H9 (cell line): ENCODE measurements around the gene RACGAP1. TPM values are rescaled to one million over a fixed set of nuclear protein-coding genes. Genes with fewer than 3 reads are reported as not detected.

Source experiments
- DNase-seq: peaks from one replicate; pipeline ENCODE4 v3.0.0-alpha.2; 2017
- H2AFZ ChIP-seq: one replicate; pipeline ENCODE4 v1.6.1; 2013; ENCODE audit warnings: mild to moderate bottlenecking, low read length, control low read depth, moderate library complexity
- H2AK5ac ChIP-seq: 2 replicates; pipeline ENCODE4 v1.6.1; 2013; ENCODE audit warnings: low read length, control low read depth, mixed read lengths; ENCODE audit not compliant: insufficient read length
- H2BK120ac ChIP-seq: one replicate; pipeline ENCODE4 v1.6.1; 2013; ENCODE audit warnings: low read depth, mild to moderate bottlenecking, low read length, control low read depth, inconsistent platforms; ENCODE audit not compliant: poor library complexity, severe bottlenecking
- H2BK12ac ChIP-seq: 2 replicates; pipeline ENCODE4 v1.6.1; 2013; ENCODE audit warnings: low read length, control low read depth, mixed read lengths, low read depth; ENCODE audit not compliant: insufficient read length
- H2BK15ac ChIP-seq: 2 replicates; pipeline ENCODE4 v1.6.1; 2013; ENCODE audit warnings: low read depth, low read length, control low read depth
- H2BK20ac ChIP-seq: one replicate; pipeline ENCODE4 v1.6.1; 2013; ENCODE audit warnings: low read depth, mild to moderate bottlenecking, low read length, control low read depth, inconsistent platforms; ENCODE audit not compliant: poor library complexity, severe bottlenecking
- H2BK5ac ChIP-seq: 2 replicates; pipeline ENCODE4 v1.6.1; 2013; ENCODE audit warnings: low read length, control low read depth, mixed read lengths; ENCODE audit not compliant: insufficient read length
- H3K14ac ChIP-seq: 2 replicates; pipeline ENCODE4 v1.6.1; 2013; ENCODE audit warnings: low read length, control low read depth; ENCODE audit not compliant: insufficient read depth
- H3K18ac ChIP-seq: 2 replicates; pipeline ENCODE4 v1.6.1; 2013; ENCODE audit warnings: low read depth, mild to moderate bottlenecking, mixed read lengths, low read length, control low read depth; ENCODE audit not compliant: insufficient read length
- H3K23ac ChIP-seq: 2 replicates; pipeline ENCODE4 v1.6.1; 2013; ENCODE audit warnings: low read length, control low read depth, mixed read lengths, low read depth; ENCODE audit not compliant: insufficient read length
- H3K23me2 ChIP-seq: 2 replicates; pipeline ENCODE4 v1.6.1; 2013; ENCODE audit warnings: low read depth, mild to moderate bottlenecking, mixed read lengths, low read length, control low read depth; ENCODE audit not compliant: insufficient read length, poor library complexity, severe bottlenecking
- H3K27ac ChIP-seq: 2 replicates; pipeline ENCODE4 v1.5.1; 2013; ENCODE audit warnings: low read length, control low read depth, mixed read lengths, low read depth; ENCODE audit not compliant: insufficient read length
- H3K27me3 ChIP-seq: 2 replicates; pipeline ENCODE4 v1.6.1; 2013; ENCODE audit warnings: low read length, control low read depth, inconsistent platforms; ENCODE audit not compliant: insufficient read depth
- H3K4ac ChIP-seq: 2 replicates; pipeline ENCODE4 v1.6.1; 2013; ENCODE audit warnings: low read depth, mild to moderate bottlenecking, control low read depth, inconsistent platforms, low read length, moderate library complexity
- H3K4me1 ChIP-seq: 2 replicates; pipeline ENCODE4 v1.6.1; 2013; ENCODE audit warnings: low read length, control low read depth, inconsistent platforms; ENCODE audit not compliant: insufficient read depth
- H3K4me2 ChIP-seq: 2 replicates; pipeline ENCODE4 v1.6.1; 2013; ENCODE audit warnings: low read length, control low read depth, mixed read lengths; ENCODE audit not compliant: insufficient read length, insufficient read depth
- H3K56ac ChIP-seq: 2 replicates; pipeline ENCODE4 v1.6.1; 2013; ENCODE audit warnings: low read depth, mild to moderate bottlenecking, mixed read lengths, low read length, control low read depth; ENCODE audit not compliant: insufficient read length
- H3K79me1 ChIP-seq: 2 replicates; pipeline ENCODE4 v1.6.1; 2013; ENCODE audit warnings: low read depth, mild to moderate bottlenecking, moderate library complexity, low read length, control low read depth, inconsistent platforms; ENCODE audit not compliant: insufficient read depth, poor library complexity, severe bottlenecking
- H3K79me2 ChIP-seq: 2 replicates; pipeline ENCODE4 v1.6.1; 2013; ENCODE audit warnings: low read length, control low read depth, inconsistent platforms; ENCODE audit not compliant: insufficient read depth
- H3K9ac ChIP-seq: 2 replicates; pipeline ENCODE4 v1.6.1; 2013; ENCODE audit warnings: low read length, control low read depth, mixed read lengths; ENCODE audit not compliant: insufficient read length; ENCODE audit errors: extremely low read depth
- H3K9me3 ChIP-seq: one replicate; pipeline ENCODE4 v1.6.1; 2013; ENCODE audit warnings: low read depth, low read length, inconsistent platforms; ENCODE audit not compliant: control insufficient read depth
- H3T11ph ChIP-seq: one replicate; pipeline ENCODE4 v1.6.1; 2013; ENCODE audit warnings: mild to moderate bottlenecking, low read length, control low read depth, inconsistent platforms
- H4K20me1 ChIP-seq: one replicate; pipeline ENCODE4 v1.6.1; 2013; ENCODE audit not compliant: control insufficient read depth, insufficient read length, insufficient read depth
- H4K5ac ChIP-seq: 2 replicates; pipeline ENCODE4 v1.6.1; 2013; ENCODE audit warnings: low read depth, mild to moderate bottlenecking, mixed read lengths, low read length, control low read depth; ENCODE audit not compliant: insufficient read length
- H4K8ac ChIP-seq: replicated peaks from 2 replicates; pipeline ENCODE4 v1.6.1; 2013; ENCODE audit warnings: low read length, control low read depth, mixed read lengths, low read depth; ENCODE audit not compliant: insufficient read length
- H4K91ac ChIP-seq: 2 replicates; pipeline ENCODE4 v1.6.1; 2013; ENCODE audit warnings: low read depth, mild to moderate bottlenecking, moderate library complexity, mixed read lengths, low read length, control low read depth; ENCODE audit not compliant: insufficient read length
- H3K27ac Mint-ChIP-seq, 3 experiments: 2 replicates in 2 of 3; 3 replicates in 1 of 3; pipeline ENCODE4 v1.8.0; 2020 to 2021; ENCODE audit warnings: mixed read lengths in 3 of 3, mild to moderate bottlenecking in 1 of 3, moderate library complexity in 1 of 3
- H3K27me3 Mint-ChIP-seq: 2 replicates; pipeline ENCODE4 v1.8.0; 2021; ENCODE audit warnings: low read depth, mild to moderate bottlenecking, moderate library complexity, mixed read lengths
- H3K36me3 Mint-ChIP-seq, 3 experiments: 2 replicates in 2 of 3; 3 replicates in 1 of 3; pipeline ENCODE4 v1.8.0; 2020 to 2021; ENCODE audit warnings: low read depth in 3 of 3, mixed read lengths in 3 of 3; ENCODE audit not compliant: insufficient read depth in 1 of 3
- H3K4me1 Mint-ChIP-seq, 2 experiments: 2 replicates each; pipeline ENCODE4 v1.8.0; 2020; ENCODE audit warnings: mixed read lengths in 2 of 2
- H3K4me3 Mint-ChIP-seq, 2 experiments: 2 replicates in 1 of 2; 3 replicates in 1 of 2; pipeline ENCODE4 v1.8.0; 2020 to 2021; ENCODE audit warnings: mild to moderate bottlenecking in 2 of 2, mixed read lengths in 2 of 2, moderate library complexity in 1 of 2
- H3K9me3 Mint-ChIP-seq, 2 experiments: 2 replicates in 1 of 2; 3 replicates in 1 of 2; pipeline ENCODE4 v1.8.0; 2020; ENCODE audit warnings: mild to moderate bottlenecking in 2 of 2, mixed read lengths in 2 of 2, moderate library complexity in 1 of 2
- CTCF ChIP-seq: fragments of 200-600 bp; sonication (generic); conservative IDR thresholded peaks from 3 replicates; pipeline ENCODE4 v1.8.0; 2021; ENCODE audit warnings: antibody characterized with exemption, mild to moderate bottlenecking
- WGBS: extraction: QIAGEN DNeasy Blood & Tissue Kit; methylation state at CpG from one replicate; pipeline ENCODE4 v1.1.7; 2013; ENCODE audit warnings: missing lambda C conversion rate, low lambda C conversion rate, mixed read lengths; ENCODE audit not compliant: insufficient read length; ENCODE audit errors: extremely low coverage; 5-methylcytosine and 5-hydroxymethylcytosine counted together
- total RNA-seq: library from RNA; stranded (reverse); gene quantifications from 2 replicates; pipeline ENCODE4 v1.2.1, GENCODE V29; 2021

Gene RACGAP1
- total RNA-seq, 1 experiment from 2014 or later: 64.8 TPM

DNA sequence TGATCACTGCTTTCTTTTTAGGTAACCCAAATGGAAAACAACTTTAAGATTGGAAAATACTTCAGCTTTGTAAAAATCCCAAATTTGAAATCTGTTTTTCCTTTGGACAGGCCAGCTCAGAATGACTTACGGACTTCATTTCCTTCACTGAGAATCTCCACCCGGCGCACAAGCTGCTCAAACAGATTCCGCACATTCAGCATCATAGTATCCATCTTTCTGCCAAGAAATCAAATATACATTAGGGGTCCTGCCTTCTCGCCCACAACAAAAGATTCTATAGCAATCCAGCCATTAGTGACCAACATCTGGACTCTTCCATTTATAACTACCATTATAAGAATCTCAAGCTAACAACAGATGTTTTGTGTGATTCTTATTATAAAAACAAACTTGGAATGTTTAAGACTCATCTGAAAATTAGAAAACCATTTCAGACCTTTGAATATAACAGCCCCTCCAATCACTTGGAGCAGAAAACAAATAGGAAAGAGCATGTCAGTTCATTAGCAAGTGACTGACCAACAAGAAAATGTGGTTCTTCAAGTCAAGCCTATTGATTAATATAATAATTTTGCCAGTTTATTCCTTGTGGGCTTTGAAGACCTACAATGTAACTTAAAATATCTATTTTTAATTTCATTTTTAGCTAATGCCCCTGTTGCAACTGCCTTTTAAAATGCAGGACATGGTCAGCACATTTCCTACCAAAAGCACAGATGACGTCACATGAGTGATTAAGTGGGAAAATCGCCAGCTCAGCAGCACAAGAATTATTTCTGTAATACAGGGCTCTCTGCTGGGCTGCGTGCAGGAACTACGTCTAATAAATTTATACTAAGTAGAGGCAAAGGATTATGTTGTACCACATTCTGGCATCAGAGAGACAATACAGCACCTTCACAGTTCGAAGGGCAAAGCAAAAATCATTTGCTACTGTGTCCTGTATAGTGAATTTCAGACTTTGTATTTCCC lies 8.5 kb downstream of the RACGAP1 start:
- Histone ChIP-seq H3K14ac (no peak overlapping the region), H3K79me2 (peaks cover 10% of the 10 kb centered on the region; the same call in 1 of the 2 replicates), H3K9ac (no peak overlapping the region), H4K91ac (no peak overlapping the region), H3K27me3 (no peaks in the 10 kb centered on the region), H3K27ac (no peak overlapping the region), H4K8ac (no peak overlapping the region), H2BK15ac (no peak overlapping the region), H3K23me2 (no peaks in the 10 kb centered on the region), H3K4me2 (no peak overlapping the region), H2BK20ac (no peak overlapping the region), H2AK5ac (no peak overlapping the region), H2BK12ac (no peak overlapping the region), H3K9me3 (no peaks in the 10 kb centered on the region), H2AFZ (no peak overlapping the region), H3T11ph (no peak overlapping the region), H3K4me1 (no peaks in the 10 kb centered on the region; the same call in 1 of the 2 replicates), H3K18ac (no peak overlapping the region), H2BK120ac (no peak overlapping the region), H4K5ac (no peak overlapping the region), H2BK5ac (no peak overlapping the region), H3K79me1 (peaks cover 12% of the 10 kb centered on the region), H4K20me1 (no peaks in the 10 kb centered on the region), H3K23ac (no peak overlapping the region), H3K56ac (no peak overlapping the region), H3K4ac (no peak overlapping the region)
- H3K4me3 Mint-ChIP-seq: no peak overlapping the region
- H3K27ac Mint-ChIP-seq: no peak overlapping the region; a peak in 1 of 7 replicates
- WGBS: no CpG with 5 or more reads among the region's 10 CpGs
- no peaks in the 10 kb centered on the region for H3K9me3 Mint-ChIP-seq
- DNase-seq: no peak
- H3K36me3 Mint-ChIP-seq: peaks cover 13 to 27% (median 21%) of the 10 kb centered on the region in 3 experiments; a peak in 6 of 7 replicates
- no peak for TF ChIP-seq CTCF
- peaks cover 13 to 18% of the 10 kb centered on the region in 2 experiments for H3K4me1 Mint-ChIP-seq
- H3K27me3 Mint-ChIP-seq: no peaks in the 10 kb centered on the region
